DOHH2 (cell line): ENCODE measurements around the gene TMEM38A.

ENCODE experiments used
- H3F3A ChIP-seq: fragments of 200-600 bp; sonication (generic), shearing (Covaris generic); 2 replicates; pipeline ENCODE4 v1.6.0; 2016; ENCODE audit warnings: antibody characterized with exemption, mild to moderate bottlenecking; ENCODE audit not compliant: control insufficient read depth, insufficient read depth
- H3K27ac ChIP-seq: fragments of 200-600 bp; sonication (generic); 2 replicates; pipeline ENCODE4 v1.5.1; 2014; ENCODE audit warnings: low read depth, mild to moderate bottlenecking, low read length, moderate library complexity
- H3K27me3 ChIP-seq: fragments of 200-600 bp; sonication (generic); 2 replicates; pipeline ENCODE4 v1.6.1; 2014; ENCODE audit warnings: mild to moderate bottlenecking, low read length, mixed read lengths; ENCODE audit not compliant: control insufficient read depth
- H3K36me3 ChIP-seq: fragments of 200-600 bp; sonication (generic); 2 replicates; pipeline ENCODE4 v1.6.1; 2014; ENCODE audit warnings: mild to moderate bottlenecking, low read length, moderate library complexity, mixed read lengths; ENCODE audit not compliant: control insufficient read depth
- H3K4me1 ChIP-seq: fragments of 200-600 bp; sonication (generic); 2 replicates; pipeline ENCODE4 v1.6.1; 2014; ENCODE audit warnings: mild to moderate bottlenecking, low read length, mixed read lengths; ENCODE audit not compliant: control insufficient read depth
- H3K4me2 ChIP-seq: fragments of 200-600 bp; sonication (generic); 2 replicates; pipeline ENCODE4 v1.6.0; 2014; ENCODE audit warnings: mild to moderate bottlenecking, low read length, moderate library complexity
- H3K4me3 ChIP-seq: fragments of 200-600 bp; sonication (generic); 2 replicates; pipeline ENCODE4 v1.5.1; 2014; ENCODE audit warnings: mild to moderate bottlenecking, low read length, mixed read lengths
- H3K79me2 ChIP-seq: fragments of 200-600 bp; sonication (generic); 2 replicates; pipeline ENCODE4 v1.6.1; 2014; ENCODE audit warnings: mild to moderate bottlenecking, low read length, mixed read lengths; ENCODE audit not compliant: control insufficient read depth
- H3K9me2 ChIP-seq: fragments of 200-600 bp; sonication (generic); replicated peaks from 2 replicates; pipeline ENCODE4 v1.6.1; 2014; ENCODE audit warnings: mild to moderate bottlenecking, low read length, mixed read lengths; ENCODE audit not compliant: control insufficient read depth
- H3K9me3 ChIP-seq: fragments of 200-600 bp; sonication (generic); 2 replicates; pipeline ENCODE4 v1.6.1; 2014; ENCODE audit warnings: antibody characterized with exemption, low read length, mixed read lengths; ENCODE audit not compliant: control insufficient read depth, insufficient read depth
- H4K20me1 ChIP-seq: fragments of 200-600 bp; sonication (generic); 2 replicates; pipeline ENCODE4 v1.6.0; 2014; ENCODE audit warnings: low read depth, mild to moderate bottlenecking, antibody characterized with exemption, low read length, moderate library complexity; ENCODE audit not compliant: control insufficient read depth, insufficient read depth
- EZH2phosphoT487 ChIP-seq: fragments of 200-600 bp; sonication (generic); IDR thresholded peaks from 2 replicates; pipeline ENCODE4 v1.6.1; 2017; ENCODE audit warnings: borderline replicate concordance, mild to moderate bottlenecking, antibody characterized with exemption, low read length, moderate library complexity, mixed read lengths
- TF ChIP-seq, protein P1 (sequence below): fragments of 200-600 bp; sonication (generic); IDR thresholded peaks from one replicate; pipeline ENCODE4 v1.5.1; 2014; ENCODE audit warnings: antibody characterized with exemption, mild to moderate bottlenecking, low read depth, low read length; ENCODE audit not compliant: poor library complexity, severe bottlenecking

The TMEM38A gene

GRCh38 chr19:16679811-16680210 lies 18.9 kb downstream of the TMEM38A start:
- Histone ChIP-seq H3F3A (0 out of 2 replicates have a peak, but pooled peaks cover 3% of the 10 kb centered on the region), H3K27me3 (no peaks in the 10 kb centered on the region), H4K20me1 (no peaks in the 10 kb centered on the region), H3K4me3 (no peak overlapping the region), H3K9me3 (no peaks in the 10 kb centered on the region), H3K4me2 (no peak overlapping the region), H3K36me3 (peaks cover 44% of the 10 kb centered on the region), H3K9me2 (no peaks in the 10 kb centered on the region), H3K4me1 (no peaks in the 10 kb centered on the region), H3K79me2 (peaks cover 23% of the 10 kb centered on the region), H3K27ac (no peak overlapping the region)
- no peak for TF ChIP-seq EZH2phosphoT487
- TF ChIP-seq, protein P1, sequence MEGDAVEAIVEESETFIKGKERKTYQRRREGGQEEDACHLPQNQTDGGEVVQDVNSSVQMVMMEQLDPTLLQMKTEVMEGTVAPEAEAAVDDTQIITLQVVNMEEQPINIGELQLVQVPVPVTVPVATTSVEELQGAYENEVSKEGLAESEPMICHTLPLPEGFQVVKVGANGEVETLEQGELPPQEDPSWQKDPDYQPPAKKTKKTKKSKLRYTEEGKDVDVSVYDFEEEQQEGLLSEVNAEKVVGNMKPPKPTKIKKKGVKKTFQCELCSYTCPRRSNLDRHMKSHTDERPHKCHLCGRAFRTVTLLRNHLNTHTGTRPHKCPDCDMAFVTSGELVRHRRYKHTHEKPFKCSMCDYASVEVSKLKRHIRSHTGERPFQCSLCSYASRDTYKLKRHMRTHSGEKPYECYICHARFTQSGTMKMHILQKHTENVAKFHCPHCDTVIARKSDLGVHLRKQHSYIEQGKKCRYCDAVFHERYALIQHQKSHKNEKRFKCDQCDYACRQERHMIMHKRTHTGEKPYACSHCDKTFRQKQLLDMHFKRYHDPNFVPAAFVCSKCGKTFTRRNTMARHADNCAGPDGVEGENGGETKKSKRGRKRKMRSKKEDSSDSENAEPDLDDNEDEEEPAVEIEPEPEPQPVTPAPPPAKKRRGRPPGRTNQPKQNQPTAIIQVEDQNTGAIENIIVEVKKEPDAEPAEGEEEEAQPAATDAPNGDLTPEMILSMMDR = no peak

- Histone ChIP-seq H3K4me3 (no peak overlapping the region), H3K79me2 (peaks cover 4% of the 10 kb centered on the region), H4K20me1 (no peaks in the 10 kb centered on the region), H3K27me3 (no peaks in the 10 kb centered on the region), H3K9me3 (no peaks in the 10 kb centered on the region), H3K9me2 (no peaks in the 10 kb centered on the region), H3K4me2 (no peak overlapping the region), H3K36me3 (peaks cover 37% of the 10 kb centered on the region), H3F3A (0 out of 2 replicates have a peak, but pooled peaks cover 3% of the 10 kb centered on the region), H3K4me1 (no peaks in the 10 kb centered on the region), H3K27ac (no peak overlapping the region)
- TF ChIP-seq, protein P1 = no peak
- TF ChIP-seq EZH2phosphoT487 = no peak
Measured at GRCh38 chr19:16682539-16682938, 21.6 kb downstream of the TMEM38A start.

GRCh38 chr19:16684216-16684615 lies 23.3 kb downstream of the TMEM38A start:
- Histone ChIP-seq H3K9me2 (no peaks in the 10 kb centered on the region), H3K4me1 (no peaks in the 10 kb centered on the region), H4K20me1 (no peaks in the 10 kb centered on the region), H3K27me3 (no peaks in the 10 kb centered on the region), H3K4me2 (no peak overlapping the region), H3K27ac (no peak overlapping the region), H3K4me3 (no peak overlapping the region), H3K36me3 (peaks cover 34% of the 10 kb centered on the region), H3K9me3 (no peaks in the 10 kb centered on the region), H3K79me2 (no peaks in the 10 kb centered on the region), H3F3A (0 out of 2 replicates have a peak, but pooled peaks cover 3% of the 10 kb centered on the region)
- TF ChIP-seq, protein P1 = no peak
- TF ChIP-seq EZH2phosphoT487 = no peak
